ENCODE results near the gene REEP6. TPM values are rescaled to one million over a fixed set of nuclear protein-coding genes. Genes with fewer than 3 reads are reported as not detected.

Gene REEP6
- total and polyA plus RNA-seq, 4 donors = 16.4 to 449 (median 201) TPM

- DNase-seq (ENCODE audit: low spot score) = no peak
- 94% methylated on average over 23 of the region's 23 CpGs for WGBS
Observed at GRCh38 chr19:1483979-1484428, 7.0 kb upstream of the REEP6 start.

More at GRCh38 chr19:1483979-1484428, 7.0 kb upstream of the REEP6 start:
- Histone ChIP-seq H3K9me3 (ENCODE audit: control insufficient read depth in 4 of 4, low read length in 3 of 4) (no peaks in the 10 kb centered on the region), H3K27ac (ENCODE audit: low read depth in 1 of 2, low read length in 2 of 2) (no peak overlapping the region), H3K36me3 (ENCODE audit: control insufficient read depth in 4 of 4, insufficient read depth in 3 of 4, low read depth in 1 of 4, low read length in 3 of 4) (no peaks in the 10 kb centered on the region), H3K4me3 (ENCODE audit: low read depth in 1 of 3, low read length in 3 of 3) (no peak overlapping the region), H3K27me3 (ENCODE audit: control insufficient read depth in 4 of 4, insufficient read depth in 4 of 4, low read length in 3 of 4) (no peaks in the 10 kb centered on the region), H3K9ac (ENCODE audit: low read depth in 1 of 2, low read length in 2 of 2) (no peak overlapping the region), H3K4me1 (ENCODE audit: control insufficient read depth in 4 of 4, insufficient read depth in 4 of 4, low read length in 3 of 4) (peaks cover 0 to 7% (median 1%) of the 10 kb centered on the region in 4 donors)
- TF ChIP-seq RXRA (IDR thresholded peaks at IDR 0.05) (no peak), SP1 (IDR thresholded peaks at IDR 0.05) (no peak), HNF4G (IDR thresholded peaks at IDR 0.05) (no peak), FOXA2 (IDR thresholded peaks at IDR 0.05) (no peak), REST (IDR thresholded peaks at IDR 0.05) (no peak), HNF4A (conservative IDR thresholded peaks at IDR 0.05) (no peak), TAF1 (conservative IDR thresholded peaks at IDR 0.05) (no peak), GABPA (IDR thresholded peaks at IDR 0.05 in 1 of 2, conservative IDR thresholded peaks at IDR 0.05 in 1 of 2) (no peak), FOXA1 (IDR thresholded peaks at IDR 0.05) (no peak), JUND (IDR thresholded peaks at IDR 0.05) (no peak), EGR1 (IDR thresholded peaks at IDR 0.05; ENCODE audit: low read depth in 2 of 2) (no peak)
- TF ChIP-seq, protein P1, sequence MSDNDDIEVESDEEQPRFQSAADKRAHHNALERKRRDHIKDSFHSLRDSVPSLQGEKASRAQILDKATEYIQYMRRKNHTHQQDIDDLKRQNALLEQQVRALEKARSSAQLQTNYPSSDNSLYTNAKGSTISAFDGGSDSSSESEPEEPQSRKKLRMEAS (IDR thresholded peaks at IDR 0.05) = no peak
- TF ChIP-seq, protein P2, sequence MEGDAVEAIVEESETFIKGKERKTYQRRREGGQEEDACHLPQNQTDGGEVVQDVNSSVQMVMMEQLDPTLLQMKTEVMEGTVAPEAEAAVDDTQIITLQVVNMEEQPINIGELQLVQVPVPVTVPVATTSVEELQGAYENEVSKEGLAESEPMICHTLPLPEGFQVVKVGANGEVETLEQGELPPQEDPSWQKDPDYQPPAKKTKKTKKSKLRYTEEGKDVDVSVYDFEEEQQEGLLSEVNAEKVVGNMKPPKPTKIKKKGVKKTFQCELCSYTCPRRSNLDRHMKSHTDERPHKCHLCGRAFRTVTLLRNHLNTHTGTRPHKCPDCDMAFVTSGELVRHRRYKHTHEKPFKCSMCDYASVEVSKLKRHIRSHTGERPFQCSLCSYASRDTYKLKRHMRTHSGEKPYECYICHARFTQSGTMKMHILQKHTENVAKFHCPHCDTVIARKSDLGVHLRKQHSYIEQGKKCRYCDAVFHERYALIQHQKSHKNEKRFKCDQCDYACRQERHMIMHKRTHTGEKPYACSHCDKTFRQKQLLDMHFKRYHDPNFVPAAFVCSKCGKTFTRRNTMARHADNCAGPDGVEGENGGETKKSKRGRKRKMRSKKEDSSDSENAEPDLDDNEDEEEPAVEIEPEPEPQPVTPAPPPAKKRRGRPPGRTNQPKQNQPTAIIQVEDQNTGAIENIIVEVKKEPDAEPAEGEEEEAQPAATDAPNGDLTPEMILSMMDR (IDR thresholded peaks at IDR 0.05; ENCODE audit: low read depth, low read length, missing input control) = no peak
- TF ChIP-seq, protein P3, sequence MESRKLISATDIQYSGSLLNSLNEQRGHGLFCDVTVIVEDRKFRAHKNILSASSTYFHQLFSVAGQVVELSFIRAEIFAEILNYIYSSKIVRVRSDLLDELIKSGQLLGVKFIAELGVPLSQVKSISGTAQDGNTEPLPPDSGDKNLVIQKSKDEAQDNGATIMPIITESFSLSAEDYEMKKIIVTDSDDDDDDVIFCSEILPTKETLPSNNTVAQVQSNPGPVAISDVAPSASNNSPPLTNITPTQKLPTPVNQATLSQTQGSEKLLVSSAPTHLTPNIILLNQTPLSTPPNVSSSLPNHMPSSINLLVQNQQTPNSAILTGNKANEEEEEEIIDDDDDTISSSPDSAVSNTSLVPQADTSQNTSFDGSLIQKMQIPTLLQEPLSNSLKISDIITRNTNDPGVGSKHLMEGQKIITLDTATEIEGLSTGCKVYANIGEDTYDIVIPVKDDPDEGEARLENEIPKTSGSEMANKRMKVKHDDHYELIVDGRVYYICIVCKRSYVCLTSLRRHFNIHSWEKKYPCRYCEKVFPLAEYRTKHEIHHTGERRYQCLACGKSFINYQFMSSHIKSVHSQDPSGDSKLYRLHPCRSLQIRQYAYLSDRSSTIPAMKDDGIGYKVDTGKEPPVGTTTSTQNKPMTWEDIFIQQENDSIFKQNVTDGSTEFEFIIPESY (IDR thresholded peaks at IDR 0.05) = no peak
